ENCODE data around the gene APOL3.
"Not testable (repeated sequence)": the region's sequence is repeated elsewhere in the genome, so short reads cannot be mapped to it uniquely, and the experiment has no call there.

APOL3 gene

GRCh38 chr22:36100134-36100824 lies 60.3 kb downstream of the APOL3 start:
- no peak for DNase-seq

GRCh38 chr22:36099561-36099960 lies 61.0 kb downstream of the APOL3 start:
- DNase-seq: not testable (repeated sequence)

- DNase-seq: no peak
Measured at GRCh38 chr22:36097880-36098279, 62.7 kb downstream of the APOL3 start.

- DNase-seq: not testable (repeated sequence)
Measured at GRCh38 chr22:36090772-36091171, 69.8 kb downstream of the APOL3 start.
